ENCODE results near the gene RAB40C. TPM values are rescaled to one million over a fixed set of nuclear protein-coding genes. Genes with fewer than 3 reads are reported as not detected.

The RAB40C gene
- total RNA-seq, 1 experiment from 2014 or later = 22.5 TPM

GRCh38 chr16:632486-633335 lies 42.8 kb downstream of the RAB40C start:
- POLR2A ChIA-PET = no interaction called here
- H3K36me3 Mint-ChIP-seq = no peaks in the 10 kb centered on the region
- no peak for TF ChIP-seq TEAD4 (CRISPR knock-in tag; IDR thresholded peaks at IDR 0.05)
- no peak for TF ChIP-seq IRF1 (CRISPR knock-in tag; IDR thresholded peaks at IDR 0.05)
- TF ChIP-seq ZNF263 (CRISPR knock-in tag; IDR thresholded peaks at IDR 0.05; ENCODE audit: low read depth) = 0 out of 2 replicates have a peak, but pooled peaks have one; percentile 23
- 0 out of 2 replicates have a peak, but pooled peaks have one; percentile 24 for TF ChIP-seq HMGXB4 (CRISPR knock-in tag; IDR thresholded peaks at IDR 0.05)
- no peak for TF ChIP-seq FOXK1 (CRISPR knock-in tag; IDR thresholded peaks at IDR 0.05)
- DNase-seq (ENCODE audit: low spot score) (no peak), ATAC-seq (no peak)
- H3K4me1 Mint-ChIP-seq = peaks cover 22% of the 10 kb centered on the region
- H3K9me3 Mint-ChIP-seq = no peaks in the 10 kb centered on the region
- no peak overlapping the region for H3K4me3 Mint-ChIP-seq
- H3K27me3 Mint-ChIP-seq (ENCODE audit: low read depth) = peaks cover 4% of the 10 kb centered on the region; the same call in 1 of the 2 replicates
- CTCF ChIA-PET = no interaction called here
- no peak overlapping the region for H3K27ac Mint-ChIP-seq

- Mint-ChIP-seq H3K36me3 (no peaks in the 10 kb centered on the region), H3K9me3 (no peaks in the 10 kb centered on the region), H3K27me3 (ENCODE audit: low read depth) (peaks cover 4% of the 10 kb centered on the region; the same call in 1 of the 2 replicates), H3K27ac (no peak overlapping the region), H3K4me3 (no peak overlapping the region), H3K4me1 (peaks cover 27% of the 10 kb centered on the region)
- TF ChIP-seq E2F4 (CRISPR knock-in tag; IDR thresholded peaks at IDR 0.05; ENCODE audit: borderline replicate concordance, low read depth) (no peak), TCF7 (CRISPR knock-in tag; IDR thresholded peaks at IDR 0.05; ENCODE audit: low read depth) (0 out of 2 replicates have a peak, but pooled peaks have one; percentile 11)
- CTCF ChIA-PET = interaction anchor here (0.9 kb wide), 1 partner anchor 54 kb away, joined by 3 read pairs; no protein-coding TSS in a partner anchor
- ATAC-seq (no peak), DNase-seq (ENCODE audit: low spot score) (no peak)
- POLR2A ChIA-PET = no interaction called here
Observed at GRCh38 chr16:633336-634050, 43.6 kb downstream of the RAB40C start.

GRCh38 chr16:634051-634670 lies 44.3 kb downstream of the RAB40C start:
- Mint-ChIP-seq H3K4me3 (peak overlapping the region; percentile 48), H3K27me3 (ENCODE audit: low read depth) (peaks cover 4% of the 10 kb centered on the region; the same call in 1 of the 2 replicates), H3K9me3 (no peaks in the 10 kb centered on the region), H3K36me3 (no peaks in the 10 kb centered on the region), H3K27ac (no peak overlapping the region), H3K4me1 (peaks cover 27% of the 10 kb centered on the region)
- CTCF ChIA-PET = interaction anchor here (0.9 kb wide), 1 partner anchor 55 kb away, joined by 3 read pairs; no protein-coding TSS in a partner anchor
- no peak for ATAC-seq
- TF ChIP-seq TCF7 (CRISPR knock-in tag; IDR thresholded peaks at IDR 0.05; ENCODE audit: low read depth) (0 out of 2 replicates have a peak, but pooled peaks have one; percentile 8), NFATC4 (CRISPR knock-in tag; IDR thresholded peaks at IDR 0.05) (no peak)
- DNase-seq (ENCODE audit: low spot score) = no peak
- POLR2A ChIA-PET = no interaction called here

GRCh38 chr16:634996-635395 lies 45.1 kb downstream of the RAB40C start:
- no peaks in the 10 kb centered on the region for H3K9me3 Mint-ChIP-seq
- CTCF ChIA-PET = no interaction called here
- H3K36me3 Mint-ChIP-seq = no peaks in the 10 kb centered on the region
- H3K4me3 Mint-ChIP-seq = peak overlapping the region; percentile 54
- POLR2A ChIA-PET = no interaction called here
- ATAC-seq = no peak
- DNase-seq (ENCODE audit: low spot score) = no peak
- H3K4me1 Mint-ChIP-seq = peaks cover 23% of the 10 kb centered on the region
- H3K27me3 Mint-ChIP-seq (ENCODE audit: low read depth) = peaks cover 4% of the 10 kb centered on the region; the same call in 1 of the 2 replicates
- no peak overlapping the region for H3K27ac Mint-ChIP-seq
- TF ChIP-seq HMGXB4 (CRISPR knock-in tag; IDR thresholded peaks at IDR 0.05) = no peak

Measured in WTC11 (cell line).